ENCODE data around the gene PLXNA4.

- TF ChIP-seq CTCF (IDR thresholded peaks at IDR 0.05) (no peak), POLR2A (IDR thresholded peaks at IDR 0.05) (no peak), POLR2AphosphoS5 (IDR thresholded peaks at IDR 0.05; ENCODE audit: insufficient read depth in 1 of 2, low read depth in 1 of 2) (no peak)
Measured at GRCh38 chr7:132499487-132499886, 76.8 kb downstream of the PLXNA4 start.

All from vagina (tissue), 2 donors.